AG20443 (cell line): ENCODE results near the gene MCMBP.
"Not testable (repeated sequence)": the region's sequence is repeated elsewhere in the genome, so short reads cannot be mapped to it uniquely, and the experiment has no call there.

Experiments used
- DNase-seq: peaks from one replicate; pipeline ENCODE4 v3.0.0; 2012; ENCODE audit warnings: low spot score, mixed read lengths

Gene MCMBP

GRCh38 chr10:119829429-119829828 lies 43.2 kb downstream of the MCMBP start:
- DNase-seq = no peak

DNA sequence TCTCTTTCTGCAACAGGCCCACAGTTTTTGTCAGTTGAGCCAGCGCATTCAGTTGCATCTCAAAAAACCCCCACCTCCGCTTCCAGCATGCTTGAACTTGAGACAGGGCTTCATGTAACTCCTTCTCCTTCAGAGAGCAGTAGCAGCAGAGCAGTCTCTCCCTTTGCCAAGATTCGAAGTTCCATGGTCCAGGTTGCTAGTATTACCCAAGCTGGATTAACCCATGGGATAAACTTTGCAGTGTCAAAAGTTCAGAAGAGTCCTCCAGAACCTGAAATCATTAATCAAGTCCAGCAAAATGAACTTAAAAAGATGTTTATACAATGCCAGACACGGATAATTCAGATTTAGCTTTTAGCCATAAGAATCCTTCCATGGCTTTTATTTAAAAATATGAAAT lies 45.2 kb downstream of the MCMBP start:
- DNase-seq = no peak

DNA sequence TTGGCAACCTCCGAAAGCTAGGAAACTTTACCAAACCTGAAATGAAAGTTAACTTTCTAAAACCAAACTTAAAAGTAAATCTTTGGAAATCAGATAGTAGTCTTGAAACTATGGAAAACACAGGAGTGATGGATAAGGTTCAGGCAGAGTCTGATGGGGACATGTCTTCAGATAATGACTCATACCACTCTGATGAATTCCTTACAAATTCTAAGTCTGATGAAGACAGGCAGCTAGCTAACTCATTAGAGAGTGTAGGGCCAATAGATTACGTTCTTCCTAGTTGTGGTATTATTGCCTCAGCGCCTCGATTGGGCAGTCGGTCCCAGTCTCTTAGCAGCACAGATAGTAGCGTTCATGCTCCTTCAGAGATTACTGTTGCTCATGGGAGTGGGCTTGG lies 45.9 kb downstream of the MCMBP start:
- no peak for DNase-seq

DNA sequence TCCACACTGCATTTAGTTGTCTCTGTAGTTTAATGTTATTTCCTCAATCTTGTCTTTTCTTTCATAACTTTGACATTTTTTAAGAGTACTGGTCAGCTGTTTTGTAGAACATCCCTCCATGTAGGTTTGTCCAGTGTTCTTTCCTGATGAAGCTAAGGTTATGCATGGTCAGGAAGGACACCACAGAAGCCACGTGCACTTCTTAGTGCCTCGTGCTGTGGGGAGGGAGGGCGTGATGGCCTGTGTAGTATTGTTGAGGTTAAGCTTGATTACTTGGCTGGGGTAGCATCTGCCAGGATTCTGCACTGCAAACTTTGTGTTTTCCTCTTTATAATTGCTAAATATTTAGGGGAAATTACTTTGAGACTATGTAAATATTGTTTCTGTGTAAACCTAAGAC lies 48.3 kb downstream of the MCMBP start:
- no peak for DNase-seq

GRCh38 chr10:119821182-119821581 lies 51.5 kb downstream of the MCMBP start:
- DNase-seq = no peak

- DNase-seq = no peak
Observed at GRCh38 chr10:119818889-119819270, 53.8 kb downstream of the MCMBP start.

DNA sequence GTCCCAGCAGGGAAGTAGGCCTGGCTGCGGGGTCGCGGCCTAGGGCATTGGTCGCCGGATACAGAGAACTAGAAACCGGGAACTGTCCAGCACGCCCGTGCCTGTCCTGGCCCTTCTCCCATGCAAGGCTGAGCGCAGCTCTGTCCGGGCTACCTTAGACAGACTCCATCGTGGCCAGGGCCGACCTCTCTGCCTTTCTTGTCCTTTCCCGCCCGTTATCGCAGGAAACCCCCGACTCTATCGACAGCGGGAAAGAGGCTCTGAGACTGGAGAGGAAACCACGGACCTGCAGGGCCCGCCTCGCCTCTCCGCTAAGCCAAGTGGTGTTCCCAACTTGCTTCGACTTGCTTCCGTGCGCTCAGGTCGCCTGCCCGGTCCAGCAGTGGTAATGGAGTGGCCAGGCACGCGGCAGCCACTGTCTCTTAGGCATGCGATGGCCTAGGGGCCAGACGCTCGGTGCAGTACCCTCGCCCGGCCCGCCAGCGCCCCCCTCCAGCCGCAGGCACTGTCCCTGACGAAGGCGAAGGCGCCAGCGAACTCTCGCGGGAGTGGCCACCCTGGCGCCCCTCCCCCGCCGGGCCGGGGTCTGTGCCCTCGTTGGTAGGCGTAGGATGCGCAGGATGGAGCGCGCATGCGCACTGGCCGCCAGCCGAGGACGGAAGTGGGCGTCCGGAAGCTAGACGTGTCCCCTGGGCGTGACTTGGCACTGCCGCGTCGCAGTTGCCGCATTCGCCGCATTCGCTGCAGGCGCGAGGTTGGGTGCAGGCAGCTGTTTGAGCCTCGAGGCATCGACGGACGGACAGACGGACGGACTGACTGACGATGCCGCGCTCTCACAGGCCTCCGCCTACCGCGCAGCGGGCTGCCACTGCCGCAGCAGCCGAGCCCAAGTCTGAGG lies 54.4 kb downstream of the MCMBP start:
- peak; percentile 83 for DNase-seq

DNA sequence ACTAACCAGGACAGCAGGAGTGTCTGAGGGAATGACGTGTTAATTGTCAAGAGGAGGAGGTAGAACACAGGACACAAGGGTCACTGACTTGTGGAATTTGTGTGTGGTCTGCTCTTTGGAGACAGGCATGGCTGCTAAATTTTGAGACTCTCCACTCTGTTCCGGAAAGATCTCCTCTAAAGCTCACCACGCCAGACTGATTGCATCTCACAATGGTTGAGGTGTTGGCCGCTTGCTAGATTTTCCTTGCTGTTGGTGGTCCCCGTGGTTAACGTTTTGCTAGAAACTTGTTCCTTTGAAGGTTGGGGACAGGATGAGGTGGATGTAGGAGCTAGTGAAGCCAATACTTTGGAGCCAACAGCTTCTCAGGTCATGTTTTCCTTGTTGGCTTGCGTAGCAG lies 57.0 kb downstream of the MCMBP start:
- DNase-seq = no peak

GRCh38 chr10:119812684-119813083 lies 60.0 kb downstream of the MCMBP start:
- DNase-seq = no peak

GRCh38 chr10:119811122-119811521 lies 61.5 kb downstream of the MCMBP start:
- no peak for DNase-seq

- peak; percentile 65 for DNase-seq
Observed at GRCh38 chr10:119807960-119808697, 64.5 kb downstream of the MCMBP start.

- no peak for DNase-seq
Observed at GRCh38 chr10:119806334-119807130, 66.1 kb downstream of the MCMBP start.

- DNase-seq = no peak
Observed at GRCh38 chr10:119805702-119806230, 66.9 kb downstream of the MCMBP start.

GRCh38 chr10:119803264-119803663 lies 69.4 kb downstream of the MCMBP start:
- peak; percentile 56 for DNase-seq

DNA sequence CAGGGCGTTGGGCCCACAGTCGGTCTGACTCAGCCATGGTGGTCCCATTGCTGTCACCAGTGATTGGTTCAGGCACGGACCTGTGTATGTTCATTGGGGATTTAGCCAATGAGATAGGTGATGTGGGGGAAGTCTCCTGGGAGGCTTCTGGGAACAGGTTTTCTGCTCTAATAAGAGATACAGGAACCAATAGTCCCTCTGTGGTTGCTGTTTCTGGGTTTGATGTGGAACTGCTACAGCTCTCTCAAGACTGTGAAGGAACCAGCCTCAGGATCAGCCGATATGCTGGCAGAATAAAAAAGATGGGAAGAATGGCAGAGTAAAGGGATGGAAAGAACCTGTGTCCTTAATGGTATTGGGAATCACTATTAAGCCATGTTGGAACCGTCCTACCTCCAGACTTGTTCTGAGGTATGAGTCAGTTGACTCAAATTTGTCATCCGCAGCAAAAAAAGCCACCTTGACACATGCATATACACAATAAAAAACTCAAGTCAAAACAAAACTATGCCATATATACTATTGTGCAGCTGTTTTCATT lies 70.6 kb downstream of the MCMBP start:
- no peak for DNase-seq

DNA sequence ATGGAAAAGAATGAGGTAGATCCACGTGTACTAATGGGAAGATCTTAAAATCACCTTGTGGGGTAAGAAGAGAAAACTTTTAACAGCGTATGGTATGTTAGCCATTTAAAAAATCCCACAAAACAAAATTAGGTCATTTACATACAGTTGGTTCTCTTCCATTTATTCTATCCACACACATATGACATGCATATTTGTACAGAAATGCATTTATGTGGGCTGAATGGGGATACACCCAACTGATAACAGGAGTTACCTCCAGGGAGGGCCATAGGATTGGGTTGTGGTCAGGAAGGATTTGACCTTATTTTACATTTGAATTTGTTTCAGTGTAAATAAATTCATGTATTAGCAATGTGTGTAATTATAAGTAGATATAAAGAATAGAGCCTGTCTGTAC lies 71.5 kb downstream of the MCMBP start:
- DNase-seq = no peak

- DNase-seq = no peak
Observed at GRCh38 chr10:119796039-119796438, 76.6 kb downstream of the MCMBP start.

DNA sequence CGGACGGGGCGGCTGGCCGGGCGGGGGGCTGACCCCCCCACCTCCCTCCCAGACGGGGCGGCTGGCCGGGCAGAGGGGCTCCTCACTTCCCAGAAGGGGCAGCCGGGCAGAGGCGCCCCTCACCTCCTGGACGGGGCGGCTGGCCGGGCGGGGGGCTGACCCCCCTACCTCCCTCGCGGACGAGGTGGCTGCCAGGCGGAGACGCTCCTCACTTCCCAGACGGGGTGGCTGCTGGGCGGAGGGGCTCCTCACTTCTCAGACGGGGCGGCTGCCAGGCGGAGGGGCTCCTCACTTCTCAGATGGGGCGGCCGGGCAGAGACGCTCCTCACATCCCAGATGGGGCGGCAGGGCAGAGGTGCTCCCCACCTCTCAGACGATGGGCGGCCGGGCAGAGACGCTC lies 77.5 kb downstream of the MCMBP start:
- DNase-seq = not testable (repeated sequence)

GRCh38 chr10:119786117-119786769 lies 86.4 kb downstream of the MCMBP start:
- no peak for DNase-seq

- DNase-seq = no peak
Observed at GRCh38 chr10:119784340-119785067, 88.1 kb downstream of the MCMBP start.

DNA sequence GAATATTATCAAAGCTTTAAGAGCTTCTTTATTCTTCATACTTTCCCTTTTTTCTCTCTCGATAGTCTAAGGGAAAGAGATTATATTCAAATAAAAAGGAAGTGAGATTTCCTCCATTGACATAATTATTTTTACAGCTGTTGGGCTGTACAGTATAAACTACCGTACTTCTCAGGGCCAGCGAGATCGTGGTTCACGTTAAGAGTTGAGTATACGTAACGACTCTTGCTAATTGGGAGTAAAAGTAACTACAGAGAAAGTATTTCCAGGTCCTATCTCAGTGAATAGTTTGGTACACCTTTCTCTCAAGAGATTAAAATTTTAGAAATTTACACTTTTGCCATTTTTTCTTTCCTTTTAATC lies 89.0 kb downstream of the MCMBP start:
- DNase-seq = no peak
